H9 (cell line): ENCODE measurements around the gene UBE2Q1. TPM values are rescaled to one million over a fixed set of nuclear protein-coding genes. Genes with fewer than 3 reads are reported as not detected.

Source experiments
- DNase-seq: peaks from one replicate; pipeline ENCODE4 v3.0.0-alpha.2; 2017
- H2AFZ ChIP-seq: one replicate; pipeline ENCODE4 v1.6.1; 2013; ENCODE audit warnings: mild to moderate bottlenecking, low read length, control low read depth, moderate library complexity
- H2AK5ac ChIP-seq: 2 replicates; pipeline ENCODE4 v1.6.1; 2013; ENCODE audit warnings: low read length, control low read depth, mixed read lengths; ENCODE audit not compliant: insufficient read length
- H2BK120ac ChIP-seq: one replicate; pipeline ENCODE4 v1.6.1; 2013; ENCODE audit warnings: low read depth, mild to moderate bottlenecking, low read length, control low read depth, inconsistent platforms; ENCODE audit not compliant: poor library complexity, severe bottlenecking
- H2BK12ac ChIP-seq: 2 replicates; pipeline ENCODE4 v1.6.1; 2013; ENCODE audit warnings: low read length, control low read depth, mixed read lengths, low read depth; ENCODE audit not compliant: insufficient read length
- H2BK15ac ChIP-seq: 2 replicates; pipeline ENCODE4 v1.6.1; 2013; ENCODE audit warnings: low read depth, low read length, control low read depth
- H2BK20ac ChIP-seq: one replicate; pipeline ENCODE4 v1.6.1; 2013; ENCODE audit warnings: low read depth, mild to moderate bottlenecking, low read length, control low read depth, inconsistent platforms; ENCODE audit not compliant: poor library complexity, severe bottlenecking
- H2BK5ac ChIP-seq: 2 replicates; pipeline ENCODE4 v1.6.1; 2013; ENCODE audit warnings: low read length, control low read depth, mixed read lengths; ENCODE audit not compliant: insufficient read length
- H3K14ac ChIP-seq: 2 replicates; pipeline ENCODE4 v1.6.1; 2013; ENCODE audit warnings: low read length, control low read depth; ENCODE audit not compliant: insufficient read depth
- H3K18ac ChIP-seq: 2 replicates; pipeline ENCODE4 v1.6.1; 2013; ENCODE audit warnings: low read depth, mild to moderate bottlenecking, mixed read lengths, low read length, control low read depth; ENCODE audit not compliant: insufficient read length
- H3K23ac ChIP-seq: 2 replicates; pipeline ENCODE4 v1.6.1; 2013; ENCODE audit warnings: low read length, control low read depth, mixed read lengths, low read depth; ENCODE audit not compliant: insufficient read length
- H3K23me2 ChIP-seq: 2 replicates; pipeline ENCODE4 v1.6.1; 2013; ENCODE audit warnings: low read depth, mild to moderate bottlenecking, mixed read lengths, low read length, control low read depth; ENCODE audit not compliant: insufficient read length, poor library complexity, severe bottlenecking
- H3K27ac ChIP-seq: 2 replicates; pipeline ENCODE4 v1.5.1; 2013; ENCODE audit warnings: low read length, control low read depth, mixed read lengths, low read depth; ENCODE audit not compliant: insufficient read length
- H3K27me3 ChIP-seq: 2 replicates; pipeline ENCODE4 v1.6.1; 2013; ENCODE audit warnings: low read length, control low read depth, inconsistent platforms; ENCODE audit not compliant: insufficient read depth
- H3K4ac ChIP-seq: 2 replicates; pipeline ENCODE4 v1.6.1; 2013; ENCODE audit warnings: low read depth, mild to moderate bottlenecking, control low read depth, inconsistent platforms, low read length, moderate library complexity
- H3K4me1 ChIP-seq: 2 replicates; pipeline ENCODE4 v1.6.1; 2013; ENCODE audit warnings: low read length, control low read depth, inconsistent platforms; ENCODE audit not compliant: insufficient read depth
- H3K4me2 ChIP-seq: 2 replicates; pipeline ENCODE4 v1.6.1; 2013; ENCODE audit warnings: low read length, control low read depth, mixed read lengths; ENCODE audit not compliant: insufficient read length, insufficient read depth
- H3K56ac ChIP-seq: 2 replicates; pipeline ENCODE4 v1.6.1; 2013; ENCODE audit warnings: low read depth, mild to moderate bottlenecking, mixed read lengths, low read length, control low read depth; ENCODE audit not compliant: insufficient read length
- H3K79me1 ChIP-seq: 2 replicates; pipeline ENCODE4 v1.6.1; 2013; ENCODE audit warnings: low read depth, mild to moderate bottlenecking, moderate library complexity, low read length, control low read depth, inconsistent platforms; ENCODE audit not compliant: insufficient read depth, poor library complexity, severe bottlenecking
- H3K79me2 ChIP-seq: 2 replicates; pipeline ENCODE4 v1.6.1; 2013; ENCODE audit warnings: low read length, control low read depth, inconsistent platforms; ENCODE audit not compliant: insufficient read depth
- H3K9ac ChIP-seq: 2 replicates; pipeline ENCODE4 v1.6.1; 2013; ENCODE audit warnings: low read length, control low read depth, mixed read lengths; ENCODE audit not compliant: insufficient read length; ENCODE audit errors: extremely low read depth
- H3K9me3 ChIP-seq: one replicate; pipeline ENCODE4 v1.6.1; 2013; ENCODE audit warnings: low read depth, low read length, inconsistent platforms; ENCODE audit not compliant: control insufficient read depth
- H3T11ph ChIP-seq: one replicate; pipeline ENCODE4 v1.6.1; 2013; ENCODE audit warnings: mild to moderate bottlenecking, low read length, control low read depth, inconsistent platforms
- H4K20me1 ChIP-seq: one replicate; pipeline ENCODE4 v1.6.1; 2013; ENCODE audit not compliant: control insufficient read depth, insufficient read length, insufficient read depth
- H4K5ac ChIP-seq: 2 replicates; pipeline ENCODE4 v1.6.1; 2013; ENCODE audit warnings: low read depth, mild to moderate bottlenecking, mixed read lengths, low read length, control low read depth; ENCODE audit not compliant: insufficient read length
- H4K8ac ChIP-seq: replicated peaks from 2 replicates; pipeline ENCODE4 v1.6.1; 2013; ENCODE audit warnings: low read length, control low read depth, mixed read lengths, low read depth; ENCODE audit not compliant: insufficient read length
- H4K91ac ChIP-seq: 2 replicates; pipeline ENCODE4 v1.6.1; 2013; ENCODE audit warnings: low read depth, mild to moderate bottlenecking, moderate library complexity, mixed read lengths, low read length, control low read depth; ENCODE audit not compliant: insufficient read length
- H3K27ac Mint-ChIP-seq, 3 experiments: 2 replicates in 2 of 3; 3 replicates in 1 of 3; pipeline ENCODE4 v1.8.0; 2020 to 2021; ENCODE audit warnings: mixed read lengths in 3 of 3, mild to moderate bottlenecking in 1 of 3, moderate library complexity in 1 of 3
- H3K27me3 Mint-ChIP-seq: 2 replicates; pipeline ENCODE4 v1.8.0; 2021; ENCODE audit warnings: low read depth, mild to moderate bottlenecking, moderate library complexity, mixed read lengths
- H3K36me3 Mint-ChIP-seq, 3 experiments: 2 replicates in 2 of 3; 3 replicates in 1 of 3; pipeline ENCODE4 v1.8.0; 2020 to 2021; ENCODE audit warnings: low read depth in 3 of 3, mixed read lengths in 3 of 3; ENCODE audit not compliant: insufficient read depth in 1 of 3
- H3K4me1 Mint-ChIP-seq, 2 experiments: 2 replicates each; pipeline ENCODE4 v1.8.0; 2020; ENCODE audit warnings: mixed read lengths in 2 of 2
- H3K4me3 Mint-ChIP-seq, 2 experiments: 2 replicates in 1 of 2; 3 replicates in 1 of 2; pipeline ENCODE4 v1.8.0; 2020 to 2021; ENCODE audit warnings: mild to moderate bottlenecking in 2 of 2, mixed read lengths in 2 of 2, moderate library complexity in 1 of 2
- H3K9me3 Mint-ChIP-seq, 2 experiments: 2 replicates in 1 of 2; 3 replicates in 1 of 2; pipeline ENCODE4 v1.8.0; 2020; ENCODE audit warnings: mild to moderate bottlenecking in 2 of 2, mixed read lengths in 2 of 2, moderate library complexity in 1 of 2
- WGBS: extraction: QIAGEN DNeasy Blood & Tissue Kit; methylation state at CpG from one replicate; pipeline ENCODE4 v1.1.7; 2013; ENCODE audit warnings: missing lambda C conversion rate, low lambda C conversion rate, mixed read lengths; ENCODE audit not compliant: insufficient read length; ENCODE audit errors: extremely low coverage; 5-methylcytosine and 5-hydroxymethylcytosine counted together
- total RNA-seq: library from RNA; stranded (reverse); gene quantifications from 2 replicates; pipeline ENCODE4 v1.2.1, GENCODE V29; 2021
- TF ChIP-seq, protein P1 (sequence below): fragments of 200-600 bp; sonication (generic); conservative IDR thresholded peaks from 3 replicates; pipeline ENCODE4 v1.8.0; 2021; ENCODE audit warnings: antibody characterized with exemption, mild to moderate bottlenecking

Gene UBE2Q1
- total RNA-seq, 1 experiment from 2014 or later, result 108 TPM

GRCh38 chr1:154502066-154502743, 56.3 kb downstream of the UBE2Q1 start, which contains the start of the genes SHE and TDRD10:
Gene SHE (minus strand): TSS chr1:154502412. CDS start chr1:154502026, 386 bp downstream.
Gene TDRD10 (plus strand): TSS chr1:154502219. CDS start chr1:154506904, 4,685 bp downstream.
- no peak within 1 kb of the TSS for H2BK15ac ChIP-seq
- H4K20me1 ChIP-seq, result no peaks in the 10 kb centered on the region
- H2AK5ac ChIP-seq, result no peak within 1 kb of the TSS
- H3T11ph ChIP-seq, result no peak within 1 kb of the TSS
- H3K27me3 ChIP-seq, result peaks cover 42% of the 10 kb centered on the region
- H4K5ac ChIP-seq, result no peak within 1 kb of the TSS
- H3K9me3 ChIP-seq, result no peaks in the 10 kb centered on the region
- H3K4me1 ChIP-seq, result no peaks in the 10 kb centered on the region
- Mint-ChIP-seq H3K9me3 (peaks cover 10 to 11% of the 10 kb centered on the region in 2 experiments; a peak in 4 of 5 replicates), H3K36me3 (no peaks in the 10 kb centered on the region), H3K27me3 (peaks cover 86% of the 10 kb centered on the region), H3K27ac (no peak within 1 kb of the TSS; a peak in 1 of 7 replicates), H3K4me3 (peak within 1 kb of the TSS; percentile 55 to 78), H3K4me1 (peaks cover 4% of the 10 kb centered on the region in 2 experiments)
- no peak within 1 kb of the TSS for H3K27ac ChIP-seq
- no peaks in the 10 kb centered on the region for H3K79me2 ChIP-seq
- no peak within 1 kb of the TSS for H2AFZ ChIP-seq
- no peak within 1 kb of the TSS for H3K56ac ChIP-seq
- WGBS, result no CpG with 5 or more reads among the region's 90 CpGs
- no peak within 1 kb of the TSS for H4K91ac ChIP-seq
- no peak within 1 kb of the TSS for H2BK5ac ChIP-seq
- peak within 1 kb of the TSS; percentile 37 for H3K4me2 ChIP-seq
- H3K23ac ChIP-seq, result no peak within 1 kb of the TSS
- H3K79me1 ChIP-seq, result no peaks in the 10 kb centered on the region
- no peak within 1 kb of the TSS for H3K4ac ChIP-seq
- no peak within 1 kb of the TSS for H3K14ac ChIP-seq
- H2BK20ac ChIP-seq, result no peak within 1 kb of the TSS
- H4K8ac ChIP-seq, result no peak within 1 kb of the TSS
- no peak within 1 kb of the TSS for H2BK12ac ChIP-seq
- no peak within 1 kb of the TSS for H3K9ac ChIP-seq
- no peak within 1 kb of the TSS for H3K18ac ChIP-seq
- DNase-seq, result peak; percentile 48
- TF ChIP-seq, protein P1, sequence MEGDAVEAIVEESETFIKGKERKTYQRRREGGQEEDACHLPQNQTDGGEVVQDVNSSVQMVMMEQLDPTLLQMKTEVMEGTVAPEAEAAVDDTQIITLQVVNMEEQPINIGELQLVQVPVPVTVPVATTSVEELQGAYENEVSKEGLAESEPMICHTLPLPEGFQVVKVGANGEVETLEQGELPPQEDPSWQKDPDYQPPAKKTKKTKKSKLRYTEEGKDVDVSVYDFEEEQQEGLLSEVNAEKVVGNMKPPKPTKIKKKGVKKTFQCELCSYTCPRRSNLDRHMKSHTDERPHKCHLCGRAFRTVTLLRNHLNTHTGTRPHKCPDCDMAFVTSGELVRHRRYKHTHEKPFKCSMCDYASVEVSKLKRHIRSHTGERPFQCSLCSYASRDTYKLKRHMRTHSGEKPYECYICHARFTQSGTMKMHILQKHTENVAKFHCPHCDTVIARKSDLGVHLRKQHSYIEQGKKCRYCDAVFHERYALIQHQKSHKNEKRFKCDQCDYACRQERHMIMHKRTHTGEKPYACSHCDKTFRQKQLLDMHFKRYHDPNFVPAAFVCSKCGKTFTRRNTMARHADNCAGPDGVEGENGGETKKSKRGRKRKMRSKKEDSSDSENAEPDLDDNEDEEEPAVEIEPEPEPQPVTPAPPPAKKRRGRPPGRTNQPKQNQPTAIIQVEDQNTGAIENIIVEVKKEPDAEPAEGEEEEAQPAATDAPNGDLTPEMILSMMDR, result no peak
- peaks cover 3% of the 10 kb centered on the region for H3K23me2 ChIP-seq
- no peak within 1 kb of the TSS for H2BK120ac ChIP-seq
